Fibroblast of the aortic adventitia (primary cell): ENCODE data around the gene ZRSR2. TPM values are rescaled to one million over a fixed set of nuclear protein-coding genes. Genes with fewer than 3 reads are reported as not detected.

Source experiments
- DNase-seq: peaks from one replicate; pipeline ENCODE4 v3.0.0-alpha.2; 2010; ENCODE audit warnings: low read depth
- H3K4me3 ChIP-seq: 2 replicates; pipeline ENCODE4 v1.5.1; 2011; ENCODE audit warnings: low read depth, mild to moderate bottlenecking, control low read depth, low read length, moderate library complexity
- CTCF ChIP-seq: IDR thresholded peaks from 2 replicates; pipeline ENCODE4 v1.5.1; 2011; ENCODE audit warnings: mild to moderate bottlenecking, low read length, control low read depth, inconsistent platforms; ENCODE audit not compliant: insufficient read depth
- total RNA-seq: library from RNA; depleted of rRNA; stranded (reverse); fragments of >200 nt; gene quantifications from 2 replicates; pipeline ENCODE4 v1.2.3, GENCODE V29; 2012; ENCODE audit warnings: low replicate concordance

ZRSR2 gene
- total RNA-seq, 1 donor, result 6.0 TPM

GRCh38 chrX:15834053-15834452 is 43.8 kb downstream of the ZRSR2 start:
- TF ChIP-seq CTCF, result no peak
- DNase-seq, result no peak
- H3K4me3 ChIP-seq, result no peak overlapping the region

GRCh38 chrX:15834827-15835595 is 44.7 kb downstream of the ZRSR2 start:
- no peak overlapping the region for H3K4me3 ChIP-seq
- no peak for DNase-seq
- TF ChIP-seq CTCF, result no peak

GRCh38 chrX:15838017-15838416 is 47.7 kb downstream of the ZRSR2 start:
- TF ChIP-seq CTCF, result peak; percentile 40
- DNase-seq, result no peak
- no peak overlapping the region for H3K4me3 ChIP-seq

GRCh38 chrX:15841853-15842516 is 51.7 kb downstream of the ZRSR2 start:
- no peak for TF ChIP-seq CTCF
- no peak for DNase-seq
- no peak overlapping the region for H3K4me3 ChIP-seq

GRCh38 chrX:15843960-15844359 is 53.7 kb downstream of the ZRSR2 start:
- H3K4me3 ChIP-seq, result no peak overlapping the region
- no peak for DNase-seq
- no peak for TF ChIP-seq CTCF

GRCh38 chrX:15848576-15848975 is 58.3 kb downstream of the ZRSR2 start:
- DNase-seq, result no peak
- TF ChIP-seq CTCF, result no peak
- H3K4me3 ChIP-seq, result no peak overlapping the region
